BJ (cell line): Measurements from ENCODE around the gene SLC39A10. TPM values are rescaled to one million over a fixed set of nuclear protein-coding genes. Genes with fewer than 3 reads are reported as not detected.

ENCODE experiments used
- CTCF ChIA-PET: fragments of 350-600 bp; formaldehyde crosslinking; extraction: SDS; loops from one replicate; lab custom pipeline; 2021; ENCODE audit warnings: antibody characterized with exemption, inconsistent platforms; lab: Yijun Ruan, JAX
- POLR2A ChIA-PET: fragments of 300-600 bp; sonication (Branson Sonifier 250); formaldehyde crosslinking; extraction: SDS; loops from one replicate; lab custom pipeline; 2021; ENCODE audit warnings: antibody characterized with exemption; lab: Charles Lee
- DNase-seq: peaks from one replicate; pipeline ENCODE4 v3.0.0-alpha.2; 2011; ENCODE audit warnings: low read depth
- H3K27me3 ChIP-seq: 2 replicates; pipeline ENCODE4 v1.6.0; 2011; ENCODE audit warnings: low read length; ENCODE audit not compliant: control insufficient read depth, insufficient read depth
- H3K36me3 ChIP-seq: 2 replicates; pipeline ENCODE4 v1.5.1; 2011; ENCODE audit warnings: low read length; ENCODE audit not compliant: control insufficient read depth, insufficient read depth
- H3K4me3 ChIP-seq: 2 replicates; pipeline ENCODE4 v1.5.1; 2011; ENCODE audit warnings: low read depth, mild to moderate bottlenecking, control low read depth, low read length
- CTCF ChIP-seq: IDR thresholded peaks from 2 replicates; pipeline ENCODE4 v1.5.1; 2011; ENCODE audit warnings: low read depth, mild to moderate bottlenecking, control low read depth, inconsistent platforms, low read length, moderate library complexity; ENCODE audit not compliant: insufficient read depth
- polyA plus RNA-seq: library from polyadenylated mRNA; depleted of rRNA; stranded (reverse); fragments of >200 nt; gene quantifications from 2 replicates; pipeline ENCODE4 v1.2.3, GENCODE V29; 2011

Gene SLC39A10
- polyA plus RNA-seq, 1 experiment: 13.7 TPM

DNA sequence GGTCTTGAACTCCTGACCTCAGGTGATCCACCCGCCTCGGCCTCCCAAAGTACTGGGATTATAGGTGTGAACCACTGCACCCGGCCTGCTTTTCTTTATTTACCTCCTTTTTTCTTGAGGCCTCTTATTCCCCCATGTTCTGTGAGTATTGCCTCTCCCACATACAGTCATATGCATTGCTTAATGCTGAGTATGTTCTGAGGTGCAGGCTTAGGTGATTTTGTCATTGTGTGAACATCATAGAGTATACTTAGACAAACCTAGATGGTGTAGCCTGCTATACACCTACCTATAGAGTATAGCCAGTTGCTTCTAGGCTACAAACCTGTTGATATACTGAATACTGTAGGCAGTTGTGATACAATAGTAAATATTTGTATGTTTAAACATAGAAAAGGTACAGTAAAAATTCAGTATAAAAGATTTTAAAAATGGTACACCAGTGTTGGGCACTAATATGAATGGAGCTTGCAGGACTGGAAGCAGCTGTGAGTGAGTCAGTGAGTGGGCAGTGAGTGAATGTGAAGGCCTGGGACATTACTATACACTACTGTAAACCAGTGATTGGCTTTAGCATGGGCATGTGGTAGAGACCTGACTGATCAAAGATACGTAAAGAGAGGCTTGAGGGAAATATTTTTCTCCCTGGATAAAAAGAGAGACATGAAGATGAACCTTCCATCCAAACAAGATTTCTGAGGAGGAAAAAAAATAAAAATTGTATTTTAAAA, 17.6 kb downstream of the SLC39A10 start:
- POLR2A ChIA-PET: no interaction called here
- no peak overlapping the region for H3K4me3 ChIP-seq
- TF ChIP-seq CTCF: no peak
- no peak for DNase-seq
- no peaks in the 10 kb centered on the region for H3K27me3 ChIP-seq
- no peaks in the 10 kb centered on the region for H3K36me3 ChIP-seq
- CTCF ChIA-PET: no interaction called here

GRCh38 chr2:195675783-195676427, 18.9 kb downstream of the SLC39A10 start:
- no peak overlapping the region for H3K4me3 ChIP-seq
- TF ChIP-seq CTCF: no peak
- H3K27me3 ChIP-seq: no peaks in the 10 kb centered on the region
- DNase-seq: no peak
- no peaks in the 10 kb centered on the region for H3K36me3 ChIP-seq
- POLR2A ChIA-PET: no interaction called here
- CTCF ChIA-PET: no interaction called here

- POLR2A ChIA-PET: interaction anchor here (0.6 kb wide), 1 partner anchor 27 kb away, joined by 3 read pairs; no protein-coding TSS in a partner anchor
- Histone ChIP-seq H3K4me3 (no peak overlapping the region), H3K36me3 (no peaks in the 10 kb centered on the region), H3K27me3 (no peaks in the 10 kb centered on the region)
- no peak for TF ChIP-seq CTCF
- no peak for DNase-seq
- CTCF ChIA-PET: interaction anchor here (0.7 to 1.3 kb wide), 2 partner anchors 10 to 102 kb away, joined by 3 to 4 read pairs; no protein-coding TSS in a partner anchor
Observed at GRCh38 chr2:195677290-195677689, 20.3 kb downstream of the SLC39A10 start.

- ChIA-PET POLR2A (interaction anchor here (0.6 kb wide), 1 partner anchor 26 kb away, joined by 3 read pairs; no protein-coding TSS in a partner anchor), CTCF (interaction anchor here (0.7 to 1.3 kb wide), 2 partner anchors 10 to 12 kb away, joined by 3 to 4 read pairs; no protein-coding TSS in a partner anchor)
- Histone ChIP-seq H3K4me3 (no peak overlapping the region), H3K36me3 (no peaks in the 10 kb centered on the region), H3K27me3 (no peaks in the 10 kb centered on the region)
- TF ChIP-seq CTCF: no peak
- no peak for DNase-seq
Observed at GRCh38 chr2:195677884-195678283, 20.9 kb downstream of the SLC39A10 start.

DNA sequence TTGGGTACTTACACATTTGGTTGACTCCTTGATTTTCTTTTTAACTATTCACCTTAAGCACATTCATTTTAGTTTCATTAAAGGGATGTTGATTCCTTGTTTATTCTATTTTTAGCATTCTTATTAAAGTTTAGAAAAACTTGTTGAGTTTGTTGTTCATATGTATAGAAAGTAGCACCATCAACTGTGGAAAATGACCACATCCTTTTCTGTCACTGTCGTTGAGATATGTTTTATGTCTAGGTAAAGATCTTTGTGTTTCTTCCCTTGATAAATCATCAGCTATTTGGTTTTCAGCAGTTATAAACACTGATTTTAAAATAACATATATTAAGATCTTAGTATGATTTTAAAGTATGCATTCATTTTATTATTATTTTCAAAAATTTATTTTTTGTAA, 25.1 kb downstream of the SLC39A10 start:
- CTCF ChIA-PET: no interaction called here
- H3K4me3 ChIP-seq: no peak overlapping the region
- POLR2A ChIA-PET: no interaction called here
- H3K36me3 ChIP-seq: no peaks in the 10 kb centered on the region
- H3K27me3 ChIP-seq: no peaks in the 10 kb centered on the region
- TF ChIP-seq CTCF: no peak
- no peak for DNase-seq
